GM18502 (cell line): Measurements from ENCODE around the gene IGFBP7.

Experiments
- ATAC-seq: cut with Tn5 transposase; IDR thresholded peaks from one replicate; pipeline ENCODE4 v1.9.1; 2021; ENCODE audit warnings: mild to moderate bottlenecking; ENCODE audit not compliant: unreplicated experiment, poor library complexity

Gene IGFBP7

DNA sequence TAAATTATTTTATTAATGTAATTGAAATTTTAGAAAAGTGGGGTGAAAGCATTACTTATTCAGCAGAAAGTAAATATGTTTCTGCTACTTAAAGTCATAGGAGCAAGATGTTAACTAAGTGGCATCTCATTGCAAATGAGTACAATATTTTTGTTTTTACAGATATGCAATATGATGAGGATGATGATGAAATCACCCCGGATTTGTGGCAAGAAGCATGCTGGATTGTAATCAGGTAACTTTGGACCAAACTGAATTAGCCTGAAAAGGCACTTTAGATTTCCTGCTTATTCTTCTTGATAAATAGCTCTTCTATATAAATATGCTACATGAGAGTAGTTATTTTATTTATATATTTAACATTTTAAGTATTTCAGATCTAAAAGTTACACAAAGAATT lies 124.0 kb downstream of the IGFBP7 start:
- ATAC-seq: no peak

DNA sequence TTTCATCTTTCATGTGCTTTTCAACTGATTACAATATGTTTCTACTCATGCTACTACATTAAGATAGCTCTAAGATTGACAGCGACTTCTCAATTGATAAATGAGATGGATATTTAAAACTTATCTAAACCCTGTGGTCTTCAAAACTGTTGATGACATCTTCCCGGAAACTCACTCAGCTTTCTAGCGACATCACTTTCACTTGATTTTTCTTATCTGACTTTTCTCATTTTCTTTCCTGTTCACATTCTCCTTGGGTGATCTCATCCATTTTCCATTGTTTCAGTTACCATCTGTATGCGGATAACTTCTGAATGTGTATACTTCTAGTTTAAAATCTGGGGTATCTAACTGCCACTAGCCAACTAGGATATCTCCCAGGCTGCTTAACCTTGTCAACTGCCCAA lies 128.4 kb downstream of the IGFBP7 start:
- no peak for ATAC-seq
